Stimulated activated CD4-positive, alpha-beta T cell treated with anti-CD3 and anti-CD28 coated beads, Interleukin-15, amount 100 ng/mL, for 48 hours (primary cell): ENCODE results near the gene GALNT12.

Experiments used
- DNase-seq, 2 donors: peaks; one replicate each; pipeline ENCODE4 v3.0.0-alpha.2; 2020; ENCODE audit warnings: low read depth in 2 of 2

The GALNT12 gene

GRCh38 chr9:98832768-98833089 lies 25.3 kb downstream of the GALNT12 start:
- no peak for DNase-seq

GRCh38 chr9:98833090-98833956 lies 25.9 kb downstream of the GALNT12 start:
- no peak for DNase-seq

DNA sequence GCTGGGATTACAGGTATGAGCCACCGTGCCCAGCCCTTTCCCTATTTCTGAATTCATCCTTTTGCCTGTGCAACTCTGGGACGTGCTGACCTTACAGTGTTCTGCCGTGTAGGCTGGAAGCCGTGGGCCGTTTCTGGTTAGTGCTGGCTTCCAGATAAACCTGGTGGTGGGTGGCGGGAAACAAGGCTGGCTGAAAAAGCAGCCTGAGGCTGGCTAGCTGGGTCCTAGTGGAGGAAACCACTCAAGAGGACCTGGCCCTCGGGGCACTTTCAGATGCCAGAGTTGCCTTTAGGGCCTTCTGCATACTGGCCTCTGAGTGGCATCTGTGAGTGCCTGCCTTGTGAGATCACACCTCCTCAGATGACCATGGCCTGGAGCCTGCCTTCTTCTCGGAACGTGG lies 26.9 kb downstream of the GALNT12 start:
- DNase-seq: no peak

DNA sequence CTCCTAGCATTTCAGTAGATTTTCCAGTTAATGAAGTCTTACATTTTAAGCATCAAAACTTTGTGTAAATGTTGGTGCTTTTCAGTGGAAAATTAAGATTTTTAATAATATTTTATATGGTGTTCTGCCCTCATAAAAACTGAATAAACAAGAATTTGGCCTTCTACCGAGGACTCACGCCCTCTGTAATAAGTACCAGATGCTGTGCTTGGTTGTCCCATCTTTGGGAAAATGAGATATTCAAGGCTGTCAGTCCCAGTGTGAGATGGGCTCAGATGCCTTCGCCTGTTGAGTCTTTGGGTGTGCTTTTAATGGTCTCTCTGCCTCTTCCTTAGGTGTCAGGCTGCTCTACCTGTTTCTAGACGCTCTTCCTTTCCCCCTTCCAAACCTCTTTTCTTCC lies 28.7 kb downstream of the GALNT12 start:
- no peak for DNase-seq

- DNase-seq: no peak
Measured at GRCh38 chr9:98837516-98837915, 30.0 kb downstream of the GALNT12 start.

GRCh38 chr9:98838155-98838867 lies 30.8 kb downstream of the GALNT12 start:
- DNase-seq: no peak

DNA sequence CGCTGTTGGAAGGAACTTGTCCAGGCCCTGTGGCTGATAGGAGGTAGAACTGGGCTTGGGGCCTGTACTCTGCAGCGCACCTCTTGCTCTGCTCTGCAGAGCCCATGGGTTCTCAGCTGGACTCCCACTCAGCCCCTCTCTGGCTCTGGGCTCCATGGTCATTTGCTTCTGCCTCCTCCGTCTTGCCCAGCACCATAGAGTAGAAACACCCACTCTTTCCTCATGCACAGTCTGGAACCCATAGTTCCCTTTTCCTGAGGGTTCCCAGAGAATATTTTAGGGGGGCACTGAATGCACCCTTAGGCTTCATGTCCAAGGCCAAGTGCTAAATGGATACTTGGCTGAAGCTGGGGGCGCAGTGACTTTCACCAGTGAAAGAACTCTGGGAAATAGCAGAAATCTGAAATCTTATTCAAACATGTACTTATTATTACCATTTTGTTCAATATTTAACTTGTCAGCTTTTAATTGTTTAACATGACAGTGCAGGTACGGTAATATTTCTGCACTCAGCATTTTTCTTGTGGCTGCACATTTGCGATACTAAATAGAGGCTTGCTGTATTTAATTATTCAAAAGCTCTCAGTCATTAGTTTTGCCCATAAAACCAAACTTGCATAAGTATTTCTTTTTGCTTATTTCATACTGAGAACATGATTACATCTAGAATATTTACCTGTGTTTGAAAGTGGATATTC lies 31.5 kb downstream of the GALNT12 start:
- no peak for DNase-seq

GRCh38 chr9:98839724-98840123 lies 32.3 kb downstream of the GALNT12 start:
- DNase-seq: no peak

GRCh38 chr9:98842510-98842909 lies 35.0 kb downstream of the GALNT12 start:
- no peak for DNase-seq

GRCh38 chr9:98846081-98846480 lies 38.6 kb downstream of the GALNT12 start:
- no peak for DNase-seq

DNA sequence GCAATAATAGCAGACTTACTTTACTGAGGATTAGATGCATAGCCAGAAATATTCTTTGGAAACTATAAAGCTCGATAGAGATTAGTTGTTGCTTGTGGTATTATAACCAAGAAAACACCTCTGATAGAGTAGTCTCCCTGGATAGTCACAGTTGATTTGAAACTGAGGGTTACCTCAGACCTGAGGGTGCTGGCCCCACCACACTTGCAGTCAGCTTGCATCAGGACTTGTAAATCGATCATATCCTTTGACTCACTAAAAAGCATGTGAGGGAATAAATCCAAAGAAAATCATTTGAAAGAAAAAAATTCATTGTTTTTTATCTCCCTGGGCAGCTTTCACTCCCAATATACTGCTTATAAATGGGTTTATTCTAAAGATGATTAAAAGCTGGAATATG lies 39.4 kb downstream of the GALNT12 start:
- no peak for DNase-seq

- DNase-seq: peak; percentile 64 to 74
Measured at GRCh38 chr9:98848450-98849149, 41.1 kb downstream of the GALNT12 start.

DNA sequence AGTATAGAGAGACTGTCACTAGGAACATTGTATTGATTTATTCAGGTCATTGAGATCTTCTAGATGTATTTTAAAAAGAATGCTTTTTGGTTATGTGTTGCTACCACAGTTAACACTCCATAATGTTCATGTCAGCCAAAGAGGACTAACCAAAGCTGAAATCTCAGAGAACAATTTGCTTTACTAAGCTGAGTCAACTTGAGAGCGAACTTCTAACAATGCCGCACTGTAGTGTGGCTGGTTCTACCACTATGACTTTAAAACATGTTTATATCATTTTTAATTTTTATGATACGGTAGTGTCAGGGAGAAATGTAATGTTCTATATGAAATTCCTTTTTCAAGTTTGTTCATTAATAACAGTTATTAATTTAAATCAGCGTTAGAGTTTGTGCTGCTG lies 42.1 kb downstream of the GALNT12 start:
- DNase-seq: no peak

DNA sequence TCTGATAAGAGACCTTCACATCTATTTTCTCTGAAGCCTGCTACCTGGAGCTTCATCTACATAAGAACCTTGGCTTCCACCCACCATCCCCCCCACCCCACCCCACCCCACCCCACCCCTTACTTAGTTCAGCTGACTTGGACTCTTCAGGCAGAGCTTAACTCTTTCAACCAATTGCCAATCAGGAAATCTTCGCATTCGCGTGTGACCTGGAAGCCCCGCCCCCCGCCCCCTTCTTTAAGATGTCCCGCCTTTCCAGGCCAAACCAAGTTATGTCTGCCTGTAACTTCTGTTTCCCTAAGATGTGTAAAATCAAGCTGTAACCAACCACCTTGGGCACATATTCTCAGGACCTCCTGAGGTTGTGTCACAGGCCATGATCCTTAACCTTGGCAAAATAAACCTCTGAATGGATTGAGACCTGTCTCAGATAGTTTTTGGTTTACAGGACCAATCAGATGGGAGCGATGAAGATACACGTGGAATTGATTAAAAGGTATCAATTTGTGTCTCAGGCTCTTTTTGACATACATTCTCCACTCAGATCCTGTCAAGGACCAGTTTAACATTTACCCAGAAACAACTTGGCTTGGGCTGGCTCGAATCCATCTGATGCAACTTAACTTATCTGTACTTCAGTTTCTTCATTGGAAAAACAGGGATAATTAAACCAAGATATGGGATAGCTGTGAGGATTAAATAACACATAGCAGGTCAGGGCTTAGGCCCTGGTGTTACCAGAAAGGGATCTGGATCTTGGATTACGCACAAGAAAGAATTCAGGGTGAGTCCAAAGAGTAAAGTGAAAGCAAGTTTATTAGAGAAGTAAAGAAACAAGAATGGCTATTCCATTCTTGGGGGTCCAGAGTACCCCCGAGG lies 43.6 kb downstream of the GALNT12 start:
- no peak for DNase-seq

- DNase-seq: peak; percentile 32 to 45
Measured at GRCh38 chr9:98851730-98852459, 44.4 kb downstream of the GALNT12 start.

GRCh38 chr9:98852460-98852734 lies 44.9 kb downstream of the GALNT12 start:
- DNase-seq: no peak

DNA sequence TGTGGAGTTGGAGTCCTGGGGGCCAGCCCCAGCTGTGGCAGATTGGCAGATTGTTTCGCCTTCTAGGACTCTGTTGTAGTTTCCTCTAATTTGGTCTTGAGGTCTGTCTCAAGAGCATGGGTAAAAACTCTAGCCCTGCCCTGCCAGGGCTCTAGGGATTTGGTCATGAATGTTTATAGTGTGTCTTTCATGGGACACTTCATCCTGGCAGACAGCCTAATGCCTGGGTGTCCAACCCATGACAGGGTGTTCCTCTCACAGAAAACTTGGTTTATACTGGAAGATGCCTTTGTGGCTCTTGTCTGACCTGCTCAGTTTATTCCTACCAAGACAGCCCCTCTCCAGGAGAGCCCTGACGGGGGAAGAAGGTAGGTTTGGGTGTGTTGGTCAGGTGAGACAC lies 45.5 kb downstream of the GALNT12 start:
- no peak for DNase-seq

- DNase-seq: no peak
Measured at GRCh38 chr9:98854266-98854665, 46.8 kb downstream of the GALNT12 start.

GRCh38 chr9:98855592-98855991 lies 48.1 kb downstream of the GALNT12 start:
- DNase-seq: no peak

DNA sequence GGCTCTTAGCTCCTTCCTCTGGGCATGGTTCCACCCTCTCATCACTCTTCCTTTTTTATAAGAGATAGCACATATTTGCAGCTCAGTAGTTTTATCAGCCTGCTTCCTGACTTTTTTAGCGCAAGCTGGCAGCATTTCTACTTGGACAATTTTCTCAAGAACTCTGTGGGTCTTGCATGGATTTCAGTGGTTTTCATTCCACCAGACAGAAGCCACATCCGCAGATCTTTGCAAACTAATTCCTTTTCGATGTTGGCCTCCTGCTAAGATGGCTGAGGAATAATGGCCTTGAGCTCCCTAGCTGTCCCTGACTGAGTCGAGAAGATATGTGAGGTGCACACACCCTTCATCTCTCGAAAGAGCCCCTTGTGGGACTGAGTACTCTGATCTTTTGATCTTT lies 49.5 kb downstream of the GALNT12 start:
- no peak for DNase-seq

DNA sequence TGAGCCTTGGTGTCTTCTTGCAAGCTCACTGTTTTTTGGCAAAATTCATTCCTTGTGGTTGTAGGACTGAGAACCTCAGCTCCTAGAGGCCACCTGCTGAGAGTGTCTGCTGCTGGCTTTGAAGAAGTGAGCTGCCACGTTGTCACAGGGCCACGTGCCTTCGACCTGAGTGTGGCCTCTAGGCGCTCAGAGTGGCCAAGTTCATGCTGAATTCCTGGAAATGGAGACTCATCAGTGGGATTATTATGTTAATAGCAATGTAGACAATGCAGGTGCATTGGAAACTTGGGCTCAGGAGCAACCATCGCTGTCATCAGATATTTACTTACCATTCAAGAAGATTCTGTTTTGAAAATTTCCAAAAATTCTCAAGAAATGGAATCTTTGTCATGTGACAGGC lies 52.5 kb downstream of the GALNT12 start:
- no peak for DNase-seq
